B cell (primary cell): Measurements from ENCODE around the gene HEXIM1. TPM values are rescaled to one million over a fixed set of nuclear protein-coding genes. Genes with fewer than 3 reads are reported as not detected.

Source experiments
- ATAC-seq: fragments of 200-7000 bp; cut with Tn5 transposase; one replicate; pipeline ENCODE4 v1.10.0; 2021; ENCODE audit warnings: low read depth, mild to moderate bottlenecking, moderate number of reproducible peaks, moderate library complexity
- CTCF ChIA-PET: fragments of 350-600 bp; sonication (Branson Sonifier 250); formaldehyde crosslinking; loops from one replicate; lab custom pipeline; 2021; ENCODE audit warnings: antibody characterized with exemption, inconsistent platforms; lab: Charles Lee
- POLR2A ChIA-PET: fragments of 350-600 bp; sonication (Branson Sonifier 250); formaldehyde crosslinking; loops from one replicate; lab custom pipeline; 2021; ENCODE audit warnings: antibody characterized with exemption; lab: Charles Lee
- DNase-seq: peaks from one replicate; pipeline ENCODE4 v3.0.0; 2013
- H2AFZ ChIP-seq: 2 replicates; pipeline ENCODE4 v1.6.1; 2012; ENCODE audit warnings: mild to moderate bottlenecking, low read depth, low read length; ENCODE audit not compliant: insufficient read depth, poor library complexity, severe bottlenecking
- H3K27ac ChIP-seq, 2 donors: 1 replicate in 1 of 2; 2 replicates in 1 of 2; pipeline ENCODE4 v1.5.1; 2012 to 2013; ENCODE audit warnings: low read length in 2 of 2, mild to moderate bottlenecking in 2 of 2, moderate library complexity in 1 of 2
- H3K27me3 ChIP-seq, 4 experiments: fragments of 200-600 bp in 1 of 4; sonication (generic) in 1 of 4; replicated peaks in 1 of 4; 1 replicate in 2 of 4; 2 replicates in 2 of 4; pipeline versions ENCODE4 v1.6.1 to v1.7.0; 2013 to 2016; ENCODE audit warnings: low read length in 3 of 4, mild to moderate bottlenecking in 2 of 4, mixed read lengths in 1 of 4, moderate library complexity in 1 of 4; ENCODE audit not compliant: insufficient read depth in 4 of 4, control insufficient read depth in 3 of 4; ENCODE audit errors: control extremely low read depth in 1 of 4
- H3K36me3 ChIP-seq, 2 experiments: replicated peaks in 1 of 2; 1 replicate in 1 of 2; 2 replicates in 1 of 2; pipeline versions ENCODE4 v1.6.1 to v1.7.1; 2013; ENCODE audit warnings: low read length in 1 of 2; ENCODE audit not compliant: insufficient read depth in 2 of 2, control insufficient read depth in 1 of 2; ENCODE audit errors: control extremely low read depth in 1 of 2, extremely low read depth in 1 of 2
- H3K4me1 ChIP-seq, 2 donors: fragments of 200-600 bp in 1 of 2; sonication (generic) in 1 of 2; 1 replicate in 1 of 2; 2 replicates in 1 of 2; pipeline versions ENCODE4 v1.5.1 to v1.6.1; 2013 to 2017; ENCODE audit warnings: low read length in 2 of 2; ENCODE audit not compliant: control insufficient read depth in 2 of 2, insufficient read depth in 2 of 2
- H3K4me2 ChIP-seq: replicated peaks from 2 replicates; pipeline ENCODE3; 2012; ENCODE audit warnings: mild to moderate bottlenecking, low read depth, low read length; ENCODE audit not compliant: poor library complexity, severe bottlenecking
- H3K4me3 ChIP-seq, 5 experiments: fragments of 200-600 bp in 1 of 5; sonication (generic) in 1 of 5; 1 replicate in 3 of 5; 2 replicates in 2 of 5; pipeline versions ENCODE4 v1.5.1 to v1.7.0; 2011 to 2016; ENCODE audit warnings: low read length in 4 of 5, mild to moderate bottlenecking in 4 of 5, low read depth in 2 of 5, control low read depth in 1 of 5, moderate library complexity in 1 of 5; ENCODE audit not compliant: insufficient read depth in 1 of 5; ENCODE audit errors: control extremely low read depth in 1 of 5, extremely low read depth in 1 of 5
- H3K79me2 ChIP-seq: fragments of 200-600 bp; sonication (generic); one replicate; pipeline ENCODE4 v1.6.0; 2016; ENCODE audit warnings: low read length; ENCODE audit not compliant: control insufficient read depth, insufficient read depth
- H3K9ac ChIP-seq: fragments of 200-600 bp; sonication (generic); 2 replicates; pipeline ENCODE4 v1.6.1; 2017; ENCODE audit warnings: mild to moderate bottlenecking, low read length, moderate library complexity
- H3K9me3 ChIP-seq, 3 donors: one replicate each; pipeline versions ENCODE4 v1.6.1 to v1.7.1; 2013; ENCODE audit warnings: low read length in 2 of 3; ENCODE audit not compliant: control insufficient read depth in 2 of 3, insufficient read depth in 1 of 3; ENCODE audit errors: control extremely low read depth in 1 of 3
- H4K20me1 ChIP-seq: 2 replicates; pipeline ENCODE4 v1.6.0; 2012; ENCODE audit warnings: mild to moderate bottlenecking, low read length; ENCODE audit not compliant: insufficient read depth, control insufficient read depth, poor library complexity, severe bottlenecking
- H3K27ac Mint-ChIP-seq: one replicate; pipeline ENCODE4 v1.8.0; 2021; ENCODE audit warnings: mixed read lengths
- H3K27me3 Mint-ChIP-seq: one replicate; pipeline ENCODE4 v1.8.0; 2021; ENCODE audit warnings: mixed read lengths
- H3K4me1 Mint-ChIP-seq: one replicate; pipeline ENCODE4 v1.8.0; 2021; ENCODE audit warnings: mixed read lengths
- H3K4me3 Mint-ChIP-seq: one replicate; pipeline ENCODE4 v1.8.0; 2021; ENCODE audit warnings: mixed read lengths
- H3K9me3 Mint-ChIP-seq: one replicate; pipeline ENCODE4 v1.8.0; 2022; ENCODE audit warnings: mixed read lengths; ENCODE audit not compliant: insufficient read depth
- CTCF ChIP-seq: fragments of 200-600 bp; IDR thresholded peaks from one replicate; pipeline ENCODE4 v1.8.0; 2022; ENCODE audit warnings: antibody characterized with exemption, mild to moderate bottlenecking
- EZH2 ChIP-seq: IDR thresholded peaks from 2 replicates; pipeline ENCODE4 v1.6.1; 2012; ENCODE audit warnings: borderline replicate concordance, low read depth, mild to moderate bottlenecking, moderate library complexity, low read length; ENCODE audit not compliant: insufficient read depth, poor library complexity, severe bottlenecking
- WGBS: methylation state at CpG from one replicate; pipeline ENCODE4 v1.1.5; 2013; ENCODE audit warnings: missing lambda C conversion rate; ENCODE audit not compliant: insufficient coverage; 5-methylcytosine and 5-hydroxymethylcytosine counted together
- intact Hi-C: fragments of 100-400 bp; cut with micrococcal nuclease; formaldehyde crosslinking; loops from one replicate; pipeline ENCODE4 v1.10.0; 2022
- polyA plus RNA-seq: library from polyadenylated mRNA; depleted of rRNA; stranded (reverse); fragments of >200 nt; gene quantifications from 2 replicates; pipeline ENCODE4 v1.2.3, GENCODE V29; 2012
- total RNA-seq, 2 donors: library from RNA; stranded (reverse); fragments of 120-200 nt in 1 of 2; gene quantifications; 1 replicate in 1 of 2; 2 replicates in 1 of 2; pipeline versions ENCODE4 v1.2.3 to v1.2.4, GENCODE V29; 2013 to 2022

HEXIM1 gene
- total and polyA plus RNA-seq, 2 donors (not counting 1 experiment from before 2014, with no cell fraction given): 23.7 to 48.9 TPM

- Mint-ChIP-seq H3K4me3 (no peak overlapping the region), H3K27me3 (no peaks in the 10 kb centered on the region), H3K27ac (peak overlapping the region; percentile 50), H3K9me3 (no peaks in the 10 kb centered on the region), H3K4me1 (peaks cover 12% of the 10 kb centered on the region)
- H3K79me2 ChIP-seq: no peaks in the 10 kb centered on the region
- TF ChIP-seq EZH2 (no peak), CTCF (no peak)
- ChIA-PET POLR2A (no interaction called here), CTCF (interaction anchor here (0.5 to 1.5 kb wide), 3 partner anchors 9 to 18 kb away, joined by 3 to 5 read pairs (median 4); no protein-coding TSS in a partner anchor)
- no peak for DNase-seq
- ATAC-seq: no peak
- peaks cover 10 to 11% of the 10 kb centered on the region in 2 donors for H3K4me1 ChIP-seq
- WGBS: 92% methylated on average over 2 of the region's 9 CpGs
- H3K9me3 ChIP-seq: no peaks in the 10 kb centered on the region
- H3K27ac ChIP-seq: no peak overlapping the region
- no peak overlapping the region for H3K9ac ChIP-seq
- no peaks in the 10 kb centered on the region for H3K27me3 ChIP-seq
- intact Hi-C loops: no loop called here
- H2AFZ ChIP-seq: no peak overlapping the region
- no peaks in the 10 kb centered on the region for H4K20me1 ChIP-seq
- H3K4me2 ChIP-seq: no peak overlapping the region
- H3K36me3 ChIP-seq: peaks cover 3 to 50% of the 10 kb centered on the region in 2 experiments
- no peak overlapping the region for H3K4me3 ChIP-seq
Measured at GRCh38 chr17:45108051-45108450, 40.2 kb upstream of the HEXIM1 start.

- H3K27me3 Mint-ChIP-seq: no peaks in the 10 kb centered on the region
- Histone ChIP-seq H3K36me3 (peaks cover 3 to 42% of the 10 kb centered on the region in 2 experiments), H3K4me1 (peaks cover 10 to 11% of the 10 kb centered on the region in 2 donors), H3K9ac (no peak overlapping the region), H3K27me3 (no peaks in the 10 kb centered on the region), H3K4me3 (no peak overlapping the region), H3K4me2 (no peak overlapping the region), H2AFZ (no peak overlapping the region), H3K9me3 (no peaks in the 10 kb centered on the region), H3K27ac (no peak overlapping the region), H3K79me2 (no peaks in the 10 kb centered on the region), H4K20me1 (no peaks in the 10 kb centered on the region)
- ATAC-seq (no peak), DNase-seq (no peak)
- H3K4me1 Mint-ChIP-seq: peaks cover 12% of the 10 kb centered on the region
- ChIA-PET CTCF (interaction anchor here (0.6 to 1.5 kb wide), 2 partner anchors 8 to 10 kb away, joined by 3 to 5 read pairs; no protein-coding TSS in a partner anchor), POLR2A (interaction anchor here (0.5 kb wide), 1 partner anchor 1044 kb away, joined by 7 read pairs; no protein-coding TSS in a partner anchor)
- H3K27ac Mint-ChIP-seq: no peak overlapping the region
- H3K4me3 Mint-ChIP-seq: no peak overlapping the region
- TF ChIP-seq CTCF: no peak
- WGBS: 90% methylated on average over 5 of the region's 12 CpGs
- intact Hi-C loops: no loop called here
- H3K9me3 Mint-ChIP-seq: no peaks in the 10 kb centered on the region
Measured at GRCh38 chr17:45108595-45109521, 39.4 kb upstream of the HEXIM1 start.
